Measurements from ENCODE around the gene KIF12.

Gene KIF12

GRCh38 chr9:114075602-114076001, 23.5 kb downstream of the KIF12 start:
- Histone ChIP-seq H3K9ac (ENCODE audit: low read depth, low read length) (no peak overlapping the region), H4K20me1 (ENCODE audit: insufficient read depth, low read length) (no peaks in the 10 kb centered on the region), H3K4me3 (ENCODE audit: low read depth in 1 of 2, low read length in 2 of 2) (no peak overlapping the region), H3K4me2 (ENCODE audit: insufficient read depth, low read length) (no peak overlapping the region), H3K4me1 (ENCODE audit: insufficient read depth, low read length) (no peaks in the 10 kb centered on the region), H3K27ac (ENCODE audit: low read length) (no peak overlapping the region), H3K27me3 (ENCODE audit: insufficient read depth, low read length, poor library complexity) (no peaks in the 10 kb centered on the region), H2AFZ (ENCODE audit: low read depth, low read length) (no peak overlapping the region), H3K9me3 (ENCODE audit: insufficient read depth, low read length, severe bottlenecking) (no peaks in the 10 kb centered on the region), H3K36me3 (ENCODE audit: insufficient read depth, low read length) (no peaks in the 10 kb centered on the region), H3K79me2 (ENCODE audit: insufficient read depth, low read length) (no peaks in the 10 kb centered on the region)
- ATAC-seq (ENCODE audit: insufficient read depth, low read depth) (no peak), DNase-seq (no peak)
- TF ChIP-seq EZH2 (IDR thresholded peaks at IDR 0.05; ENCODE audit: borderline replicate concordance, low read depth, low read length, severe bottlenecking) (no peak), CTCF (IDR thresholded peaks at IDR 0.05; ENCODE audit: borderline replicate concordance, extremely low read depth, low read length, poor library complexity, severe bottlenecking) (no peak)

GRCh38 chr9:114072184-114073140, 26.6 kb downstream of the KIF12 start:
- TF ChIP-seq CTCF (IDR thresholded peaks at IDR 0.05; ENCODE audit: borderline replicate concordance, extremely low read depth, low read length, poor library complexity, severe bottlenecking) (no peak), EZH2 (IDR thresholded peaks at IDR 0.05; ENCODE audit: borderline replicate concordance, low read depth, low read length, severe bottlenecking) (no peak)
- no peaks in the 10 kb centered on the region for H4K20me1 ChIP-seq (ENCODE audit: insufficient read depth, low read length)
- H2AFZ ChIP-seq (ENCODE audit: low read depth, low read length): no peak overlapping the region
- no peaks in the 10 kb centered on the region for H3K36me3 ChIP-seq (ENCODE audit: insufficient read depth, low read length)
- H3K4me1 ChIP-seq (ENCODE audit: insufficient read depth, low read length): no peaks in the 10 kb centered on the region
- DNase-seq: no peak
- no peak overlapping the region for H3K27ac ChIP-seq (ENCODE audit: low read length)
- H3K79me2 ChIP-seq (ENCODE audit: insufficient read depth, low read length): no peaks in the 10 kb centered on the region
- H3K27me3 ChIP-seq (ENCODE audit: insufficient read depth, low read length, poor library complexity): no peaks in the 10 kb centered on the region
- H3K4me3 ChIP-seq (ENCODE audit: low read depth in 1 of 2, low read length in 2 of 2): no peak overlapping the region
- H3K9me3 ChIP-seq (ENCODE audit: insufficient read depth, low read length, severe bottlenecking): no peaks in the 10 kb centered on the region
- no peak overlapping the region for H3K9ac ChIP-seq (ENCODE audit: low read depth, low read length)
- H3K4me2 ChIP-seq (ENCODE audit: insufficient read depth, low read length): no peak overlapping the region
- no peak for ATAC-seq (ENCODE audit: insufficient read depth, low read depth)

GRCh38 chr9:114071197-114071795, 27.8 kb downstream of the KIF12 start:
- H3K27me3 ChIP-seq (ENCODE audit: insufficient read depth, low read length, poor library complexity): no peaks in the 10 kb centered on the region
- H3K36me3 ChIP-seq (ENCODE audit: insufficient read depth, low read length): no peaks in the 10 kb centered on the region
- no peak overlapping the region for H2AFZ ChIP-seq (ENCODE audit: low read depth, low read length)
- H4K20me1 ChIP-seq (ENCODE audit: insufficient read depth, low read length): no peaks in the 10 kb centered on the region
- H3K4me1 ChIP-seq (ENCODE audit: insufficient read depth, low read length): no peaks in the 10 kb centered on the region
- no peak overlapping the region for H3K4me3 ChIP-seq (ENCODE audit: low read depth in 1 of 2, low read length in 2 of 2)
- no peak overlapping the region for H3K4me2 ChIP-seq (ENCODE audit: insufficient read depth, low read length)
- H3K27ac ChIP-seq (ENCODE audit: low read length): no peak overlapping the region
- TF ChIP-seq EZH2 (IDR thresholded peaks at IDR 0.05; ENCODE audit: borderline replicate concordance, low read depth, low read length, severe bottlenecking): no peak
- no peak for TF ChIP-seq CTCF (IDR thresholded peaks at IDR 0.05; ENCODE audit: borderline replicate concordance, extremely low read depth, low read length, poor library complexity, severe bottlenecking)
- H3K79me2 ChIP-seq (ENCODE audit: insufficient read depth, low read length): no peaks in the 10 kb centered on the region
- no peak for ATAC-seq (ENCODE audit: insufficient read depth, low read depth)
- no peak overlapping the region for H3K9ac ChIP-seq (ENCODE audit: low read depth, low read length)
- no peaks in the 10 kb centered on the region for H3K9me3 ChIP-seq (ENCODE audit: insufficient read depth, low read length, severe bottlenecking)
- DNase-seq: no peak
